GM18868 (cell line): ENCODE measurements around the gene SHB.

Experiments
- ATAC-seq: cut with Tn5 transposase; IDR thresholded peaks from one replicate; pipeline ENCODE4 v1.9.1; 2021; ENCODE audit warnings: mild to moderate bottlenecking, moderate library complexity; ENCODE audit not compliant: unreplicated experiment

The SHB gene

DNA sequence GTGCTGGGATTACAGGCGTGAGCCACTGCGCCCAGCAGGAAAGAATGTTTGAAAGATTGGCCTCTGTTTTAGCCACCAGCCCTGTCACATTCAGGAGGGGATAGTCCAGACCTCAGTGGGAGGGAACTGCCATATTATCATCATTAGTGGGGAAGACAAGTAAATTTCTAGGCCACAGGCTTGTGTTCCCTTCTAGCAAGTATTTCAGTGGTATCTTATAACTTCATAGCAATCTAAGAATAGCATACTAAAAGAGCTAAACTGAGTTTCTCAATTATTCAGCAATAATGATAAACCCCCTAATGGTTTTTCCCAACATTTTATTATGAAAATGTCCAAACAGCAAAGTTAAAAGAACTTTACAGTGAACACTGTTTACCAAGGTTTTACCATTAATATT lies 195.1 kb downstream of the SHB start:
- no peak for ATAC-seq

DNA sequence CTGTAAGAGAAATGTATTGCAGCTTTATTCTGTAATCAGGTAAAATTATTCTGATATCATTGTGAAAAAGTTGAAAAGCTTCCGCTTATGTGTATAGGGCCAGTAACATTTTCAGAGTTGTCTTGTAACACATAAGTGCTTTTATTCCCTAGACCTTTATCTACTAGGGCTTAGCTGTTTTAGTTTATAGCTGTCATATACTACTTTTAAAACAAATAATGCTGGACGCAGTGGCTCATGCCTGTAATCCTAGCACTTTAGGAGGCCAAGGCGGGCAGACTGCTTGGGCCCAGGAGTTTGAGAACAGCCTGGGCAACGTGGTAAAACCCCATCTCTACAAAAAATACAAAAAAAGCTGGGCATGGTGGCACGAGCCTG lies 198.2 kb downstream of the SHB start:
- no peak for ATAC-seq

DNA sequence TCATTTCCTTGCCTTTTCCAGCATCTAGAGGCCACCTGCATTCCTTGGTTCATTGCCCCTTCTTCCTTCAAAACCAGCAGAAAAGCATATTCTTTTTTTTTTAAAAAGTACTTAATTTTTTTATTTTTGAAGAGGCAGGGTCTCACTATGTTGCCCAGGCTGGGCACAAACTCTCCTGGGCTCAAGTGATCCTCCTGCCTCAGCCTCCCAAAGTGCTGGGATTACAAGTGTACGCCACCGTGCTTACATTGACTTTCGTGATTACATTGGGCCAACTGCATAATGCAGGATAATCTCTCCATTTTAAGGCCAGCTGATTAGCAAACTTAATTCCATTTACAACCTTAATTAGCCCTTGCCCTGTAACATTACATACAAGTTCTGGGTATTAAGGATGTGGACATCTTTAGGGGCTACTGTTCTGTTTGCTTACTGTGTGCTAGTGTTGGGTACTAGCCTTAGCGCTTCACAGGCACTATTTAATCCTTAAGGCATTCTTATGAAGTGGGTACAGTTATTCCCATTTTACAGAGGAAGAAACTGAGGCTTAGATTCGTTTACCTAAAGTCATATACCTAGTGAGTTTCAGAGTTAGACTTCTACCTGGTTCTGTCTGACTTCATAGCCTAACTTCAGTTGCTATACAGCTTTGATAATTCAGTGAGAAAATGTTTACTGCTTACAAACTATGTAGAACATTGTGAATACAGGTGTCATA lies 198.8 kb downstream of the SHB start:
- ATAC-seq: no peak
